ENCODE measurements around the gene PDX1. TPM values are rescaled to one million over a fixed set of nuclear protein-coding genes. Genes with fewer than 3 reads are reported as not detected.

Gene PDX1
- total and polyA plus RNA-seq, 7 experiments from 2014 or later: not detected

- CTCF ChIA-PET: no interaction called here
These were observed 35.3 kb downstream of the PDX1 start for GRCh38 chr13:27955014-27955591.

GRCh38 chr13:27956576-27957300 is 36.9 kb downstream of the PDX1 start:
- Mint-ChIP-seq H3K27ac (no peak overlapping the region), H3K9me3 (no peaks in the 10 kb centered on the region), H3K36me3 (no peaks in the 10 kb centered on the region), H3K4me3 (no peak overlapping the region), H3K27me3 (peaks cover 68 to 88% (median 74%) of the 10 kb centered on the region in 5 donors), H3K4me1 (peaks cover 0 to 33% (median 24%) of the 10 kb centered on the region in 7 donors)
- no peaks in the 10 kb centered on the region for H3K9me3 ChIP-seq (ENCODE audit: control insufficient read depth in 2 of 3, low read length in 3 of 3)
- H3K36me3 ChIP-seq (ENCODE audit: control insufficient read depth in 2 of 3, insufficient read depth in 3 of 3, low read length in 3 of 3): no peaks in the 10 kb centered on the region
- peaks cover 0 to 27% of the 10 kb centered on the region in 2 donors for H3K27me3 ChIP-seq (ENCODE audit: control insufficient read depth in 2 of 2, insufficient read depth in 2 of 2, low read length in 2 of 2)
- ChIA-PET CTCF (interaction anchor here (0.6 kb wide), 1 partner anchor 15 kb away, joined by 4 read pairs; no protein-coding TSS in a partner anchor), POLR2A (no interaction called here)
- DNase-seq (no peak), ATAC-seq (no peak)
- no peak overlapping the region for H3K27ac ChIP-seq (ENCODE audit: low read depth, low read length)
- H3K4me3 ChIP-seq (ENCODE audit: low read length): no peak overlapping the region
- intact Hi-C loops (cut with micrococcal nuclease): loop anchor here in 1 of 2 donors (10.0 kb wide), 2 partner anchors 132 to 582 kb away; no protein-coding TSS in a partner anchor
- no peaks in the 10 kb centered on the region for H3K4me1 ChIP-seq (ENCODE audit: control insufficient read depth in 2 of 2, insufficient read depth in 2 of 2, low read length in 2 of 2)

More at GRCh38 chr13:27955014-27955591, 35.3 kb downstream of the PDX1 start:
- Histone ChIP-seq H3K4me3 (ENCODE audit: low read length) (no peak overlapping the region), H3K36me3 (ENCODE audit: control insufficient read depth in 2 of 3, insufficient read depth in 3 of 3, low read length in 3 of 3) (no peaks in the 10 kb centered on the region), H3K27me3 (ENCODE audit: control insufficient read depth in 2 of 2, insufficient read depth in 2 of 2, low read length in 2 of 2) (peaks cover 0 to 22% of the 10 kb centered on the region in 2 donors), H3K9me3 (ENCODE audit: control insufficient read depth in 2 of 3, low read length in 3 of 3) (no peaks in the 10 kb centered on the region), H3K27ac (ENCODE audit: low read depth, low read length) (no peak overlapping the region), H3K4me1 (ENCODE audit: control insufficient read depth in 2 of 2, insufficient read depth in 2 of 2, low read length in 2 of 2) (no peaks in the 10 kb centered on the region)
- no peak for ATAC-seq
- no peak for DNase-seq
- H3K27ac Mint-ChIP-seq: no peak overlapping the region
- intact Hi-C loops (cut with micrococcal nuclease): loop anchor here in 1 of 2 donors (2.0 to 10.0 kb wide), 3 partner anchors 28 to 580 kb away; no protein-coding TSS in a partner anchor
- peaks cover 74 to 87% (median 79%) of the 10 kb centered on the region in 5 donors for H3K27me3 Mint-ChIP-seq
- peaks cover 0 to 4% (median under 1%) of the 10 kb centered on the region in 11 donors for H3K9me3 Mint-ChIP-seq
- POLR2A ChIA-PET: no interaction called here
- H3K4me1 Mint-ChIP-seq: peaks cover 0 to 29% (median 18%) of the 10 kb centered on the region in 7 donors
- peak overlapping the region in 7 of 10 donors; percentile 1 to 78 (median 51) for H3K4me3 Mint-ChIP-seq
- H3K36me3 Mint-ChIP-seq: no peaks in the 10 kb centered on the region

GRCh38 chr13:27959976-27960361 is 40.2 kb downstream of the PDX1 start:
- peaks cover 0 to 15% (median 12%) of the 10 kb centered on the region in 7 donors for H3K4me1 Mint-ChIP-seq
- peak overlapping the region in 8 of 10 donors; percentile 9 to 73 (median 62) for H3K4me3 Mint-ChIP-seq
- peaks cover 71 to 91% (median 82%) of the 10 kb centered on the region in 5 donors for H3K27me3 Mint-ChIP-seq
- peaks cover 0 to 37% of the 10 kb centered on the region in 2 donors for H3K27me3 ChIP-seq (ENCODE audit: control insufficient read depth in 2 of 2, insufficient read depth in 2 of 2, low read length in 2 of 2)
- ChIA-PET POLR2A (no interaction called here), CTCF (no interaction called here)
- H3K36me3 ChIP-seq (ENCODE audit: control insufficient read depth in 2 of 3, insufficient read depth in 3 of 3, low read length in 3 of 3): no peaks in the 10 kb centered on the region
- H3K4me3 ChIP-seq (ENCODE audit: low read length): no peak overlapping the region
- no peaks in the 10 kb centered on the region for H3K4me1 ChIP-seq (ENCODE audit: control insufficient read depth in 2 of 2, insufficient read depth in 2 of 2, low read length in 2 of 2)
- no peaks in the 10 kb centered on the region for H3K9me3 Mint-ChIP-seq
- no peaks in the 10 kb centered on the region for H3K9me3 ChIP-seq (ENCODE audit: control insufficient read depth in 2 of 3, low read length in 3 of 3)
- H3K36me3 Mint-ChIP-seq: no peaks in the 10 kb centered on the region
- DNase-seq (no peak), ATAC-seq (no peak)
- intact Hi-C loops (cut with micrococcal nuclease): loop anchor here in 1 of 2 donors (2.0 to 10.0 kb wide), 3 partner anchors 39 to 585 kb away; no protein-coding TSS in a partner anchor
- no peak overlapping the region for H3K27ac Mint-ChIP-seq
- H3K27ac ChIP-seq (ENCODE audit: low read depth, low read length): no peak overlapping the region

GRCh38 chr13:27960362-27961226 is 40.8 kb downstream of the PDX1 start:
- Mint-ChIP-seq H3K27me3 (peaks cover 71 to 91% (median 82%) of the 10 kb centered on the region in 5 donors), H3K9me3 (no peaks in the 10 kb centered on the region), H3K27ac (no peak overlapping the region), H3K36me3 (no peaks in the 10 kb centered on the region), H3K4me1 (peaks cover 0 to 12% (median 9%) of the 10 kb centered on the region in 7 donors), H3K4me3 (peak overlapping the region in 9 of 10 donors; percentile 4 to 73 (median 52))
- no peaks in the 10 kb centered on the region for H3K9me3 ChIP-seq (ENCODE audit: control insufficient read depth in 2 of 3, low read length in 3 of 3)
- peak; percentile 36 for ATAC-seq
- ChIA-PET CTCF (no interaction called here), POLR2A (no interaction called here)
- no peak overlapping the region for H3K4me3 ChIP-seq (ENCODE audit: low read length)
- H3K27ac ChIP-seq (ENCODE audit: low read depth, low read length): no peak overlapping the region
- DNase-seq: no peak
- H3K36me3 ChIP-seq (ENCODE audit: control insufficient read depth in 2 of 3, insufficient read depth in 3 of 3, low read length in 3 of 3): no peaks in the 10 kb centered on the region
- intact Hi-C loops (cut with micrococcal nuclease): loop anchor here in 1 of 2 donors (2.0 kb wide), 1 partner anchor 40 kb away; no protein-coding TSS in a partner anchor
- H3K27me3 ChIP-seq (ENCODE audit: control insufficient read depth in 2 of 2, insufficient read depth in 2 of 2, low read length in 2 of 2): peaks cover 0 to 32% of the 10 kb centered on the region in 2 donors
- no peaks in the 10 kb centered on the region for H3K4me1 ChIP-seq (ENCODE audit: control insufficient read depth in 2 of 2, insufficient read depth in 2 of 2, low read length in 2 of 2)

GRCh38 chr13:27961227-27962085 is 41.7 kb downstream of the PDX1 start:
- Mint-ChIP-seq H3K36me3 (no peaks in the 10 kb centered on the region), H3K4me3 (peak overlapping the region in 8 of 10 donors; percentile 4 to 73 (median 44)), H3K27me3 (peaks cover 72 to 91% (median 82%) of the 10 kb centered on the region in 5 donors), H3K27ac (no peak overlapping the region), H3K4me1 (peaks cover 0 to 15% (median 9%) of the 10 kb centered on the region in 7 donors), H3K9me3 (no peaks in the 10 kb centered on the region)
- POLR2A ChIA-PET: no interaction called here
- no peaks in the 10 kb centered on the region for H3K9me3 ChIP-seq (ENCODE audit: control insufficient read depth in 2 of 3, low read length in 3 of 3)
- CTCF ChIA-PET: no interaction called here
- ATAC-seq (no peak), DNase-seq (no peak)
- H3K27me3 ChIP-seq (ENCODE audit: control insufficient read depth in 2 of 2, insufficient read depth in 2 of 2, low read length in 2 of 2): peaks cover 5 to 30% of the 10 kb centered on the region in 2 donors
- intact Hi-C loops (cut with micrococcal nuclease): loop anchor here in 1 of 2 donors (2.0 kb wide), 1 partner anchor 41 kb away; no protein-coding TSS in a partner anchor
- H3K4me3 ChIP-seq (ENCODE audit: low read length): no peak overlapping the region
- H3K27ac ChIP-seq (ENCODE audit: low read depth, low read length): no peak overlapping the region
- H3K4me1 ChIP-seq (ENCODE audit: control insufficient read depth in 2 of 2, insufficient read depth in 2 of 2, low read length in 2 of 2): no peaks in the 10 kb centered on the region
- H3K36me3 ChIP-seq (ENCODE audit: control insufficient read depth in 2 of 3, insufficient read depth in 3 of 3, low read length in 3 of 3): no peaks in the 10 kb centered on the region

Measured in naive thymus-derived CD4-positive, alpha-beta T cell (primary cell).